DMS79 treated with DMSO at 0.1 percent for 48 hours (cell line): ENCODE measurements around the gene FGFBP3.
A peak's percentile ranks its signal among the peaks of the same experiment; 100 is the strongest.

Experiments
- DNase-seq: peaks from one replicate; lab custom pipeline; 2025; lab: John Stamatoyannopoulos, UW

FGFBP3 gene

GRCh38 chr10:91909117-91909677 lies at the start of gene FGFBP3:
Gene FGFBP3 (minus strand): TSS chr10:91909486. CDS start chr10:91908969, 517 bp downstream.
- peak; percentile 31 for DNase-seq

DNA sequence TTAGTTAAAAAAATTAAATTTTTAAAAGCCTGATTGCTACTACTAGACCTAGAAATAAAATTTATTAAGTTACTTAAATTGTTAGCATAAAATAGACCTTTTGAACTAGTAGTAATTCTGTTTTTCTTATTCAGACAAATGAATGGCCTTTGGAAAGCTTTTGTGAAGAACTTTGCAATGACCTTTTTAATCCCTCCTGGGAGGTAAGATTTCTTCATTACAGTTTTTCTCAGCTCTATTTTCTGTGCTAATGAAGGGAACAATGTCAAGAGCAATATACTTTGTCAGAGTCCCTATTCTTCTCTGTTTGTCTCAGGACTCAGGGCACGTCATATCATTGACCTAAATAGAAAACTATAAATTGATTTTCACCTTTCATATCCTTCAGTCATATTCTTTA lies 47.8 kb upstream of the FGFBP3 start:
- no peak for DNase-seq

GRCh38 chr10:91955114-91955513 lies 45.8 kb upstream of the FGFBP3 start:
- DNase-seq = no peak

DNA sequence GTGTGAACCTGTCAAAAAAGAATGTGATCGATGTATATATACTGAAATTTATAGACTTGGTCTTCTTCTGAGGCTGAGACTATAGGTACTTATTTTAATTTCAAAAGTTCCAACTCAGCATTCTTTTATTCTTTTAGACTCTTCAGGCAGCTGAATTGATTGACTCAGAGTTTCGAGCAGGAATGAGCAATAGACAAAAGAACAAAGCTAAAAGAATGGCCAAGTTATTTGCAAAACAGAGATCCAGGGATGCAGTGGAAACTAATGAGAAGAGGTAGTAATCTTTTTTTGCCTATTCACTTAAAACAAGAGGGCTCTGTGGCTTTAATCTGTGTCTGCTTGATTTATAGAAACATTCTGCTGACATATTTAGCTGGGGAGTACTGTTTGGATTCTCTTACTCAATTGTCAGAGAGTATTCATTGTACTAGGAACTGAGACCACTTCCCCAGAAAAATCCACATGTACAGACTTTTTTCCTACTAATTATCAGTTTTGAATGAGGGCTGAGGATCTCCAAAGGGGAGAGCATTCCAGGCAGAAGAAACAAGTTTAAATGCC lies 44.4 kb upstream of the FGFBP3 start:
- DNase-seq = no peak

DNA sequence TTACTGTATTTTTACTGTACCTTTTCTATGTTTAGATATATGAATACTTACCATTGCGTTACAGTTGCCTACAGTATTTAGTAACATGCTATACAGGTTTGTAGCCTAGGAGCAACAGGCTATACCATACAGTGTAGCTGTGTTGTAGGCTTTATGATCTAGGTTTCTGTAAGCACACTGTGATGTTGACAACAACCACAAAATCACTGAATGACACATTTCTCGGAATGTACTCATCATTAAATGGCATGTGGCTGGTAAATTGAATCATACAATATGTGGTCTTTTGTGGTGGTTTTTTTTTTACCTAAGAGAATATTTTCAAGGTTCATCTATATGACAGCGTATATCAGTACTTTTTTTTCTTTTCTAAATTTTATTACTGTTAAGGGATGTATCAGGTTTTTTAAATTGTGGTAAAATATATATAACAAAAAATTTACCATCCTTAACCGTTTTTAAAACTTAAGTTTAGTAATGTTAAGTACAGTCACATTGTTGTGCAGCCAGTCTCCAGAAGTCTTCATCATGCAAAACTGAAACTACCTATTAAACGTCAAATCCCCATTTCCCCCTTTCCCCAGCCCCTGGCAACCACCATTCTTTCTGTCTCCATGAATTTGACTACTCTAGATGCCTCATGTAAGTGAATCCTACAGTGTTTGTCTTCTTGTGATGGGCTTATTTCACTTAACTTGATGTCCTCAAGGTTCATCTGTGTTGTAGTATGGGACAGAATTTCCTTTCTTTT lies 35.8 kb upstream of the FGFBP3 start:
- no peak for DNase-seq

DNA sequence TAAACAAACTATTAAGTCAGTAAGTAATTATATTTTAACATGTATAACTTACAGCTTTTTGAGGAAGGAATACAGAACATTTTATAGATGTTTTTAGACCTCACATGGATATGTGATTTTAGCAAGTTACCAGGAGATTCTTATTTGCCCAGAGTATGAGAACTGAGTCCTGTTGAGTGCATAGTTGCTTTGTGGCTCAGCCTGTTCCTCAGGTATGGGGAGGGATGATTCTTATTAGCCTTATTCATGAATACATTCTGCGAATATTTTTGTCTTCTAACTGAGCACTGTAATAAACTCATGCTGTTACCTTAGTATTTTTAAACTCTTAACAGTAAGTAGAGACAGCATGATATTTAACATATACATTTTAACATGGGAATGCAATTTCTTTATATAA lies 32.1 kb upstream of the FGFBP3 start:
- DNase-seq = no peak

DNA sequence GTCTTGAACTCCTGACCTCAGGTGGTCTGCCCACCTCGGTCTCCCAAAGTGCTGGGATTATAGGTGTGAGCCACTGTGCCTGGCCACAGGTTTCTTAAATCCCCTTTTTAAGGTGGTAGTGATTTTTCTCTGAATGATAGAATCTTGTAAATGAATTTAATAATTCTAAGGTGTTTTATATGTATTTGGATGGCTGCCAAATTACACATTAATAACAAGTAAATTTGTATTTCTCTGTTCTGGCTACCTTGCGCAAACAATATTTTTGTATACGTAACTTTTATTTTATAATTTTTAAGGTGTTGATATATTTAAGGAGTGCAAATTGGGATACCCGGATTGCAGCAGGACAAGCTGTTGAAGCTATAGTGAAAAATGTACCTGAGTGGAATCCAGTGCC lies 30.4 kb upstream of the FGFBP3 start:
- DNase-seq = no peak

DNA sequence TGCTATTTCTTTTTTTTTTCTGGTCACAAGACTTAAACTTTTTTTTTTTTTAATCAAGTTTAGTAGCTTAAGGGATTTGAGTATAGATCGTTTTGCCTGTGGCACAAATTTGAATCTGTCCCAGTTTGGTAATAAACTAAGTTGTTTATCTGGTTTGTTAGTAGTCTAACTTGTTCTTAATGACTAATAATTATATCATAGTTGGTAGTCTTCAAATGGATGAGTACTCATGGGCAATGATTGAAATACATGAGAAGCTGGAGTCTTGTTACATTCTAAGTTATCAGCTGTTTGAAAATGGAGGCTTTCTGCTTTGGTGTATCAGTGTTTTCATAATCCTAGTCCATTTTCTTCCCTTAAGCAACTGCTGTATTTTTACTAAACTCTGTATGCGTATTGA lies 26.6 kb upstream of the FGFBP3 start:
- DNase-seq = no peak

GRCh38 chr10:91932737-91933136 lies 23.5 kb upstream of the FGFBP3 start:
- DNase-seq = no peak

DNA sequence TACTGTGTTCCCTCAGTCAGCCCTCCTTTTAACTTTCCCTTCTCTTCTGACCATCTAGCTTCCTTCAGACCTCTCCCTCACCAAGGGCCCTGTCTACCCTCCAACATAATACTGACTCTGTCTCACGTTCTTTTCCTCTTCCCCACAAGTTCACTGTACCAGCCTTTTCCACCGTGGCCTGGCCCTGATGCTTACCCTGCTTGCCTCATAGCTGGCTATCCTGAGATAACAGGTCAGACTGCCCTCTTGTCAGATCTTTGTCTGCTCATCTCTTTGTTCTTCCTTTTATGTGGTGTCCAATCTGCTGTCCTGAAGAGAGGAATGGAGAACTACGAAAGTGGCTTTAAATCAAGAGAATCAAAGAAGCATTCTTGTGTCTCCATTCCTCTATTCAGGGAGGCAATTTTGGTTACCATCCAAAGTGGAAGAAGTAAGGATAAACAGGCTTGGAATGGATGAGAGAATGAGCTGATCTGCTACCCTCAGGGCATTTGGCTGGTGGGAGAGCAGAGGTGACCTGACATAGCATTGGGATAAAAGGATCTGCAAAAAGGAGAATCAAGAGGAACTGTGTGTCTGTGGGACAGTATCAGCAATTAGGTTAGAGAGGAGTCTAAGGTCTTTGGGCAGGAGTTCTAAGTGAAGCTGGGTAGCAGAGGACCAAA lies 22.4 kb upstream of the FGFBP3 start:
- no peak for DNase-seq

DNA sequence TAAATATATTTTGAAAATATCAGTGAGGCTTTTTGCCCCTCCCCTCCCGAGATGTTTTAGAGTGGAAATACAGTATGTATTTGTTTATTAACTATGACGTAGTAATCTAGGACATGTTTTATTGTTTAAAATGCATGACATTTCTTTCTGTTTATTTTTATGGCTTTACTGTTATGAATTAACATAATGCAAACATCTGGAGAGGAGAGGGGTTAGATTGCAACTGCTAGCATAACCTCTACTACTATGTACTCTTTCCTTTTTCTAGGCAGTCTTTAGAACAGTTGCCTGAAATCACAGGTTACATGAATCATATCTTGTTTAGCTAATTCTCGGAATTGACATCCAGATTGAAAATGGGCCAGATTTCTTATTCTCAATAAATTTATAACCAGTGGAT lies 21.7 kb upstream of the FGFBP3 start:
- no peak for DNase-seq

DNA sequence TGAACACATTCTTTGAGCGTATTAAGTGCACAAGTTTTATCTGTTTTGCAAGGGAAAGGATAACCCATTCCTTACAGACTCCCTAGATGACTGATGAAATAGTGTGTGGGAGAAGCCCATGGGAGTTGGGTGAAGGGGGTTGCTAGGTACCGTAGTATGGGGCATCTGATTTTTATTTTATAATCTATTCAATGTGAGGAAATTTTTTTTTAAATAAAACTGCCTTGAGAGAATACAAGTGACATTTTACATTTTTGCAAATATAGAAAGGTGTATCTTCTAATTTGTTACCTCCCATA lies 15.7 kb upstream of the FGFBP3 start:
- no peak for DNase-seq

DNA sequence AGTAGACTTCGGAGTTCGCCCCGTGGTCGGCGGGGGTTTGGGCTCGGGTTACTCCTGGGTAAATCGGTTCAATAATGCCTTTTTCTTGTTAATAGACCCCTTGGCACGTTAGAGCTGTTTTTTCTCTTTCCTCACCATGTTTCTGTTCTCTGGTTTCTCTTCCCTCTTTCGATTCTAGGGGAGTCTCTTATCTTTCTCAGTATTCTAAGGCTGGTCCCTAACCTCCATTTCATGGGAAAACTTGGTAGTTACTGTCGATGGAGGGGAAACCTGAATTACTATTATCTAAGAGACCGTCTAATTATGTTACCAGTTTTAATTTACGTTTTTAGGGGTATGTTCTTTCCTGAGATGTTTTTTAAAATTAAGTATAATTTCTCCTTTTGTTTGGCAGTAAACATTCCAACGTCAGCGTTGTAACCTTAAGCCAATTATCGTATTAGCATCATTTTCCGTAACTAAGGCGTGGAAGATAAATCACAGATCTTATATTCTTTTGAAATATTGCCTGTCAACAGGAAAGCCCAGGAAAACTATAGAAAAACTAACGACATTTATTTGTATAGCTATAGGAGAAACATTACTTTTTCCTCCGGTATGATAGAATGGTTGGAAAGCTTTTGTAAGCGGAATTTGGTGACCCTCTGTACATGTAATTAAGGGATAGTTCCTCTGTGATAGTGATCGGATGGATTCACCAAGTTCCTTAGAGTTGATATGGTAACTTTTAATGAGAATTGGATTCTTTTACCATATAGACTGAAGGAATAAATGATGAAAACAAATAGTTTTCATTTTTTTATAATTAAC lies 15.1 kb upstream of the FGFBP3 start:
- no peak for DNase-seq

GRCh38 chr10:91923371-91924211 lies 14.3 kb upstream of the FGFBP3 start, which contains the start of gene BTAF1:
Gene BTAF1 (plus strand): TSS chr10:91923770. CDS start chr10:91924077, 307 bp downstream.
- peak; percentile 53 for DNase-seq

- DNase-seq = no peak
Observed at GRCh38 chr10:91919651-91920050, 10.4 kb upstream of the FGFBP3 start.

DNA sequence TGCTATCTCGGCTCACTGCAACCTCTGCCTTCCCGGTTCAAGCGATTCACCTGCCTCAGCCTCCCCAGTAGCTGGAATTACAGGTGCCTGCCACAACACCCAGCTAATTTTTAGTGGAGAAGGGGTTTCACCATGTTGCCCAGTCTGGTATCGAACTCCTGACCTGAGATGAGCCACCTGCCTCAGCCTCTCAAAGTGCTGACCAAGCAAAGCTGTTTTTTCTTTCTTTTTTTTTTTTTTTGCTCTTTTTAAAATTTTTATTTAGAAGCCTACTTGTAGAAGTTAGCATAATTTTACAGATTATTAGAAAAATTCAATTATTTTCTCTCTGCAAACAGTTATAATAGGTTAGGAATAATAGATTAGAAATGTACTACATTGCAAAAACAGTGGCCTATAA lies 1.2 kb upstream of the FGFBP3 start:
- DNase-seq = no peak

DNA sequence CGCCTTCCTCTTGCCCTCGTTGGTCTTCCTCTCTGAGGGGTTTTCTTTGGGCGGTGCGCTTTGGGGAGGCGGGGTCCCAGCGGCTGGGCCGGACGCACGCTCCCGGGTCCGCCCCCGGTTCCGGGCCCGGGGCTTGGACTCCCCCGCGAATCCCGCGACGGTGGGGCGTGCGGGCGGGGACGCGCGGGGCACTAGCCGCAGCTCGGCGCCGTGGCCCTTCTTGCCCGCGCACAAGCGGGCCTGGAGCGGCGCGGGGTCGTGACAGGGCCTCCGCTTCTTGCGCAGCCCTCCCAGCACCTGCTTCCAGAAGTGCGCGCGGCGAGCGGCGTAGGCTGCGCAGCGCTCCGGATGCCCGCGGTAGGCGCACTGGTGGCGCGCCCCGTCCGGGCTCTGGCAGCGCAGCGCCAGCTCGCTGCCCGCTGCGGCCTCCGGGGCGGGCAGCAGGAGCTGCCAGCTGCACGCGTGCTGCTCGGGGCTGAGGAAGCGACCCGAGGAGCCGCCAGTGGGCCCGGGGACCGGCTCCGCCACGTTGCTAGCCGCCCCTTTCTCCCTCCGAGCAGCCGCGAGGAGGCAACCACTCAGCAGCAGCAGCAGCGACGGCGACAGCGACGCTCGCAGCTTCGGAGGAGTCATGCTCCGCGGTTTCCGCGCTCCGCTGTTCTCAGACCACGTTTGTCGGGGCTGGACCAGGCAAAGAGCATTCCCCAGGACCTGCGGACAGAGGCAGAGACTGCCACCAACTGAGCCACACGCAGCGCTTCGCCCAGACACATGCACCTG lies 759 bp downstream of the FGFBP3 start:
- DNase-seq = peak; percentile 34

DNA sequence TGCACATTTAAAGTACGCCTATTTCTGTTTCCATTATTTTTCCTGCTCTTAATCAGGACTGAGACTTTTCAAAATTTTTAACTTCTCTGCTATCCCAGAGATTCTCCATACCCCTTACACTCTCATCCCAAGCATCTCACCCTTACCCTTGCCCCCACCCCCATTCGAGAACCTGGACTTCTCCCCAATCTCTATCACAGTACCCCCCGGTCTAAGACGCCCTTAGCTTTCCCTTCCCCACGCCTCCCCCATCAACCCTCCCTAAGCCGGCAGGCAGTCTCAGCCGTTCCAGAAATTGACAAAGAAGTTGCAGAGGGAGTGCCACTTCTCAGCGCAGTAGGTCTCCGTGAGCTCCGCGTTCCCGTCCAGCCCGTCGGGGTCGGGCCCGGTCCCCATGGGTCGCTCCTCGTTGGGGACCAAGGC lies 1.4 kb downstream of the FGFBP3 start:
- DNase-seq = peak; percentile 2

- no peak for DNase-seq
Observed at GRCh38 chr10:91907033-91907594, 2.2 kb downstream of the FGFBP3 start.
